Left lobe of liver (tissue), 2 donors: Measurements from ENCODE around the gene C19orf67. TPM values are rescaled to one million over a fixed set of nuclear protein-coding genes. Genes with fewer than 3 reads are reported as not detected.

ENCODE experiments used
- ATAC-seq: fragments of 200-7000 bp; cut with Tn5 transposase; one replicate; pipeline ENCODE4 v1.9.1; 2020; ENCODE audit warnings: mild to moderate bottlenecking, moderate library complexity
- DNase-seq: peaks from one replicate; pipeline ENCODE4 v3.0.0-alpha.2; 2020; ENCODE audit warnings: low spot score
- total RNA-seq: library from RNA; stranded (reverse); gene quantifications from one replicate; pipeline ENCODE4 v1.2.1, GENCODE V29; 2021
- donor health status: DM: no; HTN: no; CAD: no; lungs with moderate emphysema.
- donor health status: DM: no; HTN: yes; CAD: no.

The C19orf67 gene
- total RNA-seq, 1 donor from 2014 or later = not detected

DNA sequence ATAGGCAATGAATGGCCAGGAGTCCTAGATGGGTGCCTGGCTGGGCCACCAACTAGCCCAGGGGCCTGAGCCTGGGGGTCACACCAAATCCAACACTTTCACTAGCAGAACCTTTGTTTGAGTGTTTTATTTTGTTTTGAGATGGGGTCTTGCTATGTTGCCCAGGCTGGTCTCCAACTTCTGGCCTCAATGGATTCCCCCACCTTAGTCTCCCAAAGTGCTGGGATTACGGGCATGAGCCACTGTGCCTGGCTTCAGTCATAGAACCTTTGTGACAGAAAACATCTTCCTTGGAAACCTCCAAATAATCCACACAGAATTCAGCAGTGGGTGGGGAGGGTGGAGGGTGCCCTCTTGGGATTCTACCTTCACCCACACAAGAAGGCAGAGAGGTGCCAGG lies 25.9 kb upstream of the C19orf67 start:
- ATAC-seq = no peak
- DNase-seq = no peak

DNA sequence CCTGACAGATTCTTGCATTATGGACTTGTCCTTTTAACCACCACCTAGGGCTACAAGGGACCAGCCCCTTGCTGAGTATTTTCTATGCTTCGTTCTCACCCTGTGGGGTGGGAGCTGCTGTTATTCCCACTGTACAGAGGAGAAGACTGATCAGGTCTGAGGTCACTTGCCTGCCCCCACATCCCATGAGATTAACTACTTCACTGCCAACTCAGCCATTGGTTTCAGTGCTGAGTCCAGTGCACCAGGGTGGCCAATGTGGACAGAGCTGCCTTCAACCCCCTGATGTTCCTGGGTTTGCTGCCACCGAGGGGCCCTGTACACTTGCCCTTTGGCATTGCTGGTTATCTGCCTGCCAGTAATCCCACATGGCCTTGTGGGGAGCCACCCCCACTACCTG lies 25.1 kb upstream of the C19orf67 start:
- DNase-seq (no peak), ATAC-seq (no peak)

DNA sequence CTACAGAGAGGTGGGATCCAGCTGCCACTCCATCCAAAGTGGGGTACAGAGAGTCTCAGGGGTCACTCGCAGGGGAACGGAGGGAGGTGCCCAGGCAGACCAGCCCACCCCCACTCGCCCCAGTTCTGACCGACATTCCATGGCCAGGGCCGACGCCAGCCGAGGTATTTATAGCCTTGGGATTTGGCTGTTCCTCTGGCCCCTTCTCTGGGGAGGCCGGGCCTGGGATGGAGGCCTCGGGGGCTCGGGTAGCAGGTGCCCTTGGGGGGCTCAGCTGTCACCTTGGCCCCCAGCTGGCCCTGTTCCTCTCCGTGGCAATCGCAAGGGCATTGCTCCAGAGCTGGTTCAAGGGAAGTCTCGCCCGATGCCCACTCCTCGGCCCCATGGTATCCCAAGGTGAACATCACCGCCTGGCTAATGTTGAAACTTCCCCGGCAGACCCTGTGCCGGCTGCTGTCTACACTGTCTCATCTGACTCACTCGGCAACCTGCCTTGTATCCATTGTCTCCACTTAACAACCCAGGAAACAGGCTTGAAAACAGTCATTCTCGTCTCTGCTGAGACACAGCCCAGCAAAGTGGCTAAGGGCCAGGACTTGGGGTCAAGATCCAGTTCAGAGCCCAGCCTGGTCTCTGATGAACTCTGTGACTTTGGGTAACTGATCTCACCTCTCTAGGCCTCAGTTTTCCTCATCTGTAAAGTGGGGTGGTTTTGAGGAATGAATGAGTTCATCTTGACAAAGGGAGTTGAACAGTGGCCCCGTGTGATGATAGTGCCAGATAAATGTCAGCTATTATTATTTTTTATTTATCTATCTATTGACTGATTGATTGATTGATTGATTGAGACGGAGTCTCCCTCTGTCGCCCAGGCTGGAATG lies 22.2 kb upstream of the C19orf67 start:
- ATAC-seq (peak; percentile 27), DNase-seq (no peak)

DNA sequence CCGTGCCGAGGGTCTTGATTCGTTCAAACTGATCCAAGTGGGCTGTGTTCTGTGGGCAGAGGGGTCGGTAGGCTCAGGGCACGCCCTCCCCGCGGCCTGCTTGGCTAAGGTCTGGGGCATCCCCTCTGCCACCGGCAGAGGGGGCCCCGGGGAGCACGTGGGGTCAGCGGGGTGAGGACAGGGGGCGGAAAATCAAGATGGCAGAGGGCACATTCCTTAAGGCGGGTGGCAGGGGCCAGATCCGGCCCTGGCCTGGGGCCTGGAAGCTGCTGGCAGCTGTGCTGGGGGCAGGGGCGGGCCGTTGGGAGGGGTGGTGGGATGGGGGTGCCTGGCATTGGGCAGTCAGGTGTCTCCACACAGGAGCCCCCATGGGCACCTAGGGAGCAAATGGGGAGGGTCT lies 21.3 kb upstream of the C19orf67 start:
- no peak for ATAC-seq
- no peak for DNase-seq

DNA sequence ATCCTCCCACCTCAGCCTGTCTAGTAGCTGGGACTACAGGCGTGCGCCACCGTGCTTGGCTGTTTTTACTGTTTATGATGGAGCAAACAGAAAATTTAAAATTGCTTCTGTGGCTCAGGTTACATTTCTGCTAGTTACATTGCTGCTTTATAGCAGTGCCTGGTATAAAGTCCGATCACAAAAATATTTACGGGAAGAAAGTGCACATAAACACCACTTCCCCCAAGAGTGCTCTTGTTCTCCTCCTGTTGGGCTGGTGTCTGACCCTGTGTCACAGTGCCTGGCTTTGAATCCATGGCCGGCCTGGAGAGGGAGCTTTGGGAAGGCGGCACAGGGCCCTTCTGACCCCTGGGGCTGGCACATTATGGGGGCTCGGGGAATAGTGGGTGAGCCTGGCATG lies 20.1 kb upstream of the C19orf67 start:
- ATAC-seq = no peak
- no peak for DNase-seq

DNA sequence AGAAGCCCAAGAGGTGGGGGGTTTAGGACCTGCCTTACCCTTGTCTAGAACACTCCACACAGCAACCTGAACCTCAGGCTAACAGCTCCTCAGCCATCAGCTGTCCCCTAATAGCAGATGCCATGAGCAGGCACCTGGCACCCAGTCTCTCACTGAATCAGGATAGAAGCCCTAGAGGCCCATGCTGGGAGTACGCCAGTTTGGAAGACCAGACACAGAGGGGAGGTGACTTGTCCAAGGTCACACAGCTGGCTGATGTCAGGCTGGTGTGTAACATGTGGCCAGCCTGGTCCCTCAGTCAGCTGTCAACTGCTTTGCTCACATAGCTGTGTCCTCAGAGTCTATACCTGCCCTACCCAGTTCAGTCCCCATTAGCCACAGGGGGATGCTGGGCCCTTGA lies 17.7 kb upstream of the C19orf67 start:
- ATAC-seq = no peak
- no peak for DNase-seq

DNA sequence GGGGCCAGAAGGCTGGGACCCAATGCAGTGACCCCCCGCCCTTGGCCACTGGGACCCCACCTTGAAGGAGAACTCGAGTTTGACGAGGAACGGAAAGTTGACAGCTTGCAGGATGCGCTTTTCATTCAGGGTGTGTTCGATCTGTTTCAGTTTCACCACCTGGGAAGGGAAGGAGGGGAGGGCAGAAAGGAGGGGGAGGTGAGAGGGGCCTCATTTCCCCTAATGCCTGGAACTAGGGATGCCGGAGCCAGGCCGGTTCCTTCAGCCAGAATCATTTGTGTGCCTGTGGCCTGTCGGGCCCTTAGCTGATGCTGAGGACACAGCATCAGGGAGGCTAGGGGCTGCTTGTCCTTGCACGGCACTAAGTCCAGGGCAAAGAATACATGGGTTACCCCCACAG lies 17.2 kb upstream of the C19orf67 start:
- DNase-seq (no peak), ATAC-seq (no peak)

DNA sequence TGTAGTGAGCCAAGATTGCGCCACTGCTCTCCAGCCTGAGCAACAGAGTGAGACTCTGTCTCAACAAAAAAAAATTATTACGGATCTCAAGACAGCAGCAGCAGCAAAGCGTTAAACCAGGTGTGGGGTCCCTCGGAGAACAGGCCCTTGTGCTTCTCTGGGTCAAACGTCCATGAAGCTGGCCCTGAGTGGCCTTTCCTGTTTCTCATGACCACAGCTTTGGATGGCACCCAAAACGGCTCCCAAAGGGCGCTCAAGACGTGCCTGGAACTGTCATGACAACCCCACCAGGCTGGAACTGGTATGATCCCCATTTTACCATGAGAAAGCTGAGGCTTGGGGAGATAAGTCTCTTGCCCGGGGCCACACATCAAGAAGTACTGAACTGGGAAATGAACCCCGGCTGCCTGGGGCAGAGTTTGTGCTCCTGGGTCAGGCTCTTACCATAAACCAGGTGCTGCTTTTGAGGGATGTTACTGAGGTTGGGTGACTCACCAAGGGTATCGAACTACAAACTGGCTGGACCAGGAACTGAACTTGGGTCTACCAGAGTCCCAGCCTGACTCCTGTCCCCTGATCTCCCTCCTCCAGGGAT lies 16.6 kb upstream of the C19orf67 start:
- DNase-seq = no peak
- no peak for ATAC-seq

DNA sequence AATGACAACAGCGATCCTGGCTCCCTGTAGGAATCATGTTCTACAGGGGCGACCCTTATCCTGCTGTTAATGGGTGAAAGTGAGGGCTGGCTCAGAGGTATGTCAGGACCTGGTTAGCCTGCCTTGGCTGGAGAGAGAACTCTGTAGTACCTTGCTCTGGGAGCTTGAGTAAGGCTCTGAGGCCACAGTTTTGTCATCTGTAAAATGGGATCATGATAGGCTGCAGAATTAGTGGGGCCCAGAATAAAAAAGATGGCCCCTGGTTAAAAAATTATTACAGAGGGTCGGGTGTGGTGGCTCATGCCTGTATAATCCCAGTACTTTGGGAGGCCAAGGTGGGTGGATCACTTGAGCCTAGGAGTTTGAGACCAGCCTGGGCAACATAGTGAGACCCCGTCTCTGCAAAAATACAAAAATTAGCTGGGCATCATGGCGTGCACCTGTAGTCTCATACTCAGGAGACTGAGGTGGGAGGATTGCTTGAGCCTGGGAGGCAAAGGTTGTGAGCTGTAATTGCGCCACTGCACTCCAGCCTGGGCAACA lies 15.5 kb upstream of the C19orf67 start:
- ATAC-seq = no peak
- DNase-seq = no peak

DNA sequence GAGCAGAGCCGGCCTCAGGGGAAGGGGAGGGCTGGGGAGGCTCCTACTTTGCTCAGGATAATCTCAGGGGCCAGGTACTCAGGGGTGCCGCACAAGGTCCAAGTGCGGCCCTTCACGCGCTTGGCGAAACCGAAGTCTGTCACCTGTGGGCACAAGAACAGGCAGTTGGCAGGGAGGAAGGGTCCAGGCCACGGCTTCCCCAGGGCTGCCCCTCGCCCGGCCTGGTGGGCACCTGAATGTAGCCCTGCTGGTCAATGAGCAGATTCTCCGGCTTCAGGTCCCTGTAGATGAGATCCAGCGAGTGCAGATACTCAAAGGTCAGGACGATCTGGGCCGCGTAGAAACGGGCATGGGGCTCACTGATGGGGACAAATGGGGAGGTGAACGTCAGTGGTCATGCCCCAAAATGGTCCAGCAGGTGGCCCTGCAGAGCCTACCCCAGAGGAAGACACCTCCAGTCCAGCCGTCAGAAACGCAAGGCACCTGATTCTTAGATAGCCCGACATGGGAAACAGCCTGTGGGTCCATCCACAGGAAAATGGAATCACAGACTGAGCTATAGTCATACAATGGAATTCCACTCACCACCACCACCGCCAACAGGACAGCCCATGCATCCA lies 12.1 kb upstream of the C19orf67 start:
- peak; percentile 62 for ATAC-seq
- no peak for DNase-seq

DNA sequence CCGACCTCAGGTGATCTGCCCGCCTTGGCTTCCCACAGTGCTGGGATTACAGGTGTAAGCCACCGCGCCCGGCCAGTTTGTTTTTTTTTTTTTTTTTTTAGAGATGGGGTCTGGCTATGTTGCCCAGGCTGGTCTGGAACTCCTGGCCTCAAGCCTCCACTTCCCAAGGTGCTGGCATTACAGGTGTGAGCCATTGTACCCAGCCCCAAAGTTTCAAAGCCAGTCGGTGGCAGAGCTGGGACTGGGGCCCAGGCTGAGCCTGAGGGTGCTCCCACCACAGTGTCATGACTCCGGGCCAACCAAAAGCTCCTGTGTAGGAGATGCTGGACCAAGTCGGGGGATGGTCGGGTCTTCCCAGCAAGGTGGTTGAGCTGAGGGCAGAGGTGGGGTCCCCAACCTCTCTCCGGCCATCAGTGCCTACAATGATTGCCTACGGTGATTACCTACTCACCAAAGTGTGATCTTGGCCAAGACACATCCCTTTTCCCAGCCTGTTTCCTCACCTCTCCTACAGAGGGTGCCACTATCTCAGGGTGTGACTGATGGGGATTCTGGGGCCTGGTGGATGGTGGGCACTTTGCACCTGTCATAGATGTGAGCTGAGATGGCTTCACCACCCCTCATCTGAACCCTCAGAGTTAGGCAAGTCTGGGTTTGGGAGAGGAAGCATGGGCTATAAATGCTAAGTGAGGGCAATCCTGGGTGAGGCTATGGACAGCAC lies 10.8 kb upstream of the C19orf67 start:
- DNase-seq (no peak), ATAC-seq (peak; percentile 45)

DNA sequence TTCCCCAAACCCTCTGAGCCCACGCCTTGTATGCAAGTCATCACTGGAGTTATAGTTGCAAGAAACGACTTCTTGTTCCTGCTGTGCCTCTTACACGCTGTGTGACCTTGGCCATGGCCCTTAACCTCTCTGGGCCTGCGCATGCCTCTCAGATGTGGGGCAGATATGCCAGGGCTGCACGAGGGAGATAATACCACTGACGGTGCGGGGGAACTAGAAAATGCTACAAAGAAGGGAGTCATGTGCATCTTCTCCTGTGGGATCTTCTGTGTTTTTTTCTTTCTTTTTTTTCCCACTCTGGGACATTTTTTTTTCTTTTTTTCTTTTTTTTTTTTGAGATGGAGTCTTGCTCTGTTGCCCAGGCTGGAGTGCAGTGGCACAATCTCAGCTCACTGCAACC lies 9.3 kb upstream of the C19orf67 start:
- no peak for DNase-seq
- ATAC-seq = no peak

DNA sequence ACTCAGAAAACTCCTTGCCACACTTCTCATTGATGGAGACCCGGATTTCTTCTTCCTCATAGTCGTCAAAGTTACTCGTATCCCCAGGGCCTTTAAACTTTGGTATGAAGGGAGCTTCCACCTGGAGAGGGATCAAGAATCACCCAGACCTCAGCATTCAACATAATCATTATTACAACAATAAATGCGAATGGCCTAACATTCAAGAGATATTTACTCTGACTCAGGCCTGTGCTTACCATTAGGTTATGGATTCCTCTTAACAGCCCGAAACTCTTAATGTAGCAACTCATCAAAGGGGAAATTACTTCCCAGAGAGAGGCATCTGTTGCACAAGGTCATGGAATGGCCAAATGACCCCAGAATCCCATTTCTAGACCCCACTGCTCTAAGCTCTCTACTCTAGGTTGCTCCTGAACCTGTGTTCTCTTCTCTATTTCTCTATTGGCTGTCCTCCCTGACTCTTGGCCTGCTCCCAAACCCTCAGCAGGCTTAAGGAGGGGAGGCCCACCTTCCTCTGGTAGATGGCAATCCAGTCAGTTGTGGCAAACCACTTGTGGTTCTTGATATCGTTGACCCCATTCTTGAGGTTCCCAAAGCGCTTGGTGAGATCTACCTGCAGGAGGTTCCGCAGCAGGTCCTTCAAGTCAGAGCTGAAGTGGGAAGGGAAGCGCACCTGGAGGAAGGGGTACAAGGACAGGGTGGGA lies 7.7 kb upstream of the C19orf67 start:
- DNase-seq = no peak
- ATAC-seq = no peak

DNA sequence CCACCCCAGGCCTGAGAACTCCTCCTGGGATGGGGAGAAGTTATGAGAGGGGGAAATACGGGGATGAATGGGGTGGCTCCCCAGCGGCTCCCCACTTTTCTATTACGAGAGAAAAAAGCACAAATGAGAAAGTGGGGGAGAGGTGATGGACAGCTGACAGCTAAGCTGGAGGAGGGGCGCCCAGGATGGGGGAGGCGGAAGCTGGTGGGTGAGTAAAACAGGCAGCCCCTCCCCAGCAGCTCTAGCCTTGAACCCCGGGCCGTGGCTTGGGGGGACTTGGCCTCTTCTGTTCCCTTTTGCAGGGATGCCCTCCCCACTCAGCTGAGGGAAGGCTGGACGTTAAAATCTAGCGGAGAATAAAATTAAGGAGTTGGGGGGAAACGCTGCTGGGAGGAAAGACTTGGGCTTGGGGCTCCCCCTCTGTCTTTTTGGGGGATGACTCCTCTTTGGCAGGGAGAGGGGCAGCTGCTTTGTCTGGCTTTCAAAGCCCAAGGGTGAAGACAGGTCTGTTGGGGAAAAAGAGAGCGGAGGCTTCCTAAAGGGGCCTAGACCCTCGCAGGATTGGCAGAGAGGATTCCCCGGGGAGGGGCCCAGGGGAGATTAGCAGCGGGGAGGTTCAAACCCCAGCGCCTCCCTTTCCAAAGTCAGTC lies 6.4 kb upstream of the C19orf67 start:
- no peak for ATAC-seq
- no peak for DNase-seq

DNA sequence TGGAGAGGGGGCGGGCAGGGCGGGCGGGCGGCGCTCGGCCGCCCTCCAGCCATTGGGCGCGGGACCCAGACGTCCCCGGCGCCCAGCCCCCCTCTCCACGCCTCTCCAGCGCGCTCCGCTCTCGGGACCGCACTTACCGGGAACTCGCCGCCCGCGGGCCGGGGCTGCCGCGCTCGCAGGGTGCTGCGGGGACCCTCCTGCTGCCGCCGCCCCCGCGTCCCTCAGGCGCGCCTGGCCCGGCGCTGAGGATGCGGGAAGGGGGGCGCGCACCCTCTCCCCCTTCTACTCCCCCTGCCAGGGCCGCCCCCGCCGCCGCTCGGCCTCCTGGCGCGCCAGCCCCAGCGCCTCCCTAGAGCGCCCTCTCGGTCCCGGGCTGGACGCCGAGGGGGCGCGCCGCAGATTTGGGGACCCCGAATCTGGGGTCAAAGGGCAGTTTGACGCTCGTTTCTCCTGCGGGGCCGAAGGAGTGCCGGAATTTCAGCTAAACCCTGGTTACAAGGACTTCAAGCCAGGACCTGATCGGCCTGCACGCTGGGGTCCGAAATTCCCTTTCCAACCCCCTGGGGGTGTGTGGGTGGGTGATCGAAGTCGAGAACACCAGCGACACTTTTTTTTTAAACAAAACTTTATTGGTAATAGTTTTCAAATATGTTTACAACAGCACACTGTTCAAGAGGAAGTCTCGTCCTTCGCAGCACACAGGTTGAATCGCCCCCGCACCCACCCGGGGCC lies 5.7 kb upstream of the C19orf67 start:
- DNase-seq (peak; percentile 86), ATAC-seq (peak; percentile 87)

DNA sequence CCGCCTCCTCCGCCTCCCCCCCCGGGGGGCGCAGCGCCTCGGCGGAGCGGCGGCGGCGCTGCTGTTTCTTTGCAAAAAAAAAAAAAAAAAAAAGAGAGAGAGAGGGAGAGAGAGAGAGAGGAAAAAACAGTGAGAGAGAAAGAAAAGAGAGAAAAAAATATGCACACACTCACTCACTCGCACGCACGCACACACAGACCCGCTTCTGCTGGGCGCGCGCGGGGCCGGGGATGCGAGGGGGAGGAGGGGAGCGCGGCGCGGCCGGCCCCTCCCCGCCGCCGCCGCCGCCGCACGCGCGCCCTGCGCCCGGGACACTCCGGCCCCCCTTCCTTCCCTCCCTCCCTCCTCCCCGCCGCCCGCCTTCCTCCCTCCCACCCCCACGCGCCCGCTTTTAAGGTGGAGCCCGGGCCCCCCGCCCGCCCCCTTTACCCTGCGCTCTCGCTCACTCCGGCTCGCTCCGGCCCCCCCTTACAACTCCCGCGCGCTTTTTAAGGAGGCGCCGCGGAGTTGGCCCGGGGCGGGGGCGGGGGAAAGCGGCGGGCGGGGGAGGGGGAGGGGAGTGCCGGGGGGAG lies 5.0 kb upstream of the C19orf67 start, which contains the start of gene SAMD1:
SAMD1 (minus strand) TSS at position 243 of the 572 bp plus-strand sequence.
- DNase-seq (peak; percentile 90), ATAC-seq (peak; percentile 72)

DNA sequence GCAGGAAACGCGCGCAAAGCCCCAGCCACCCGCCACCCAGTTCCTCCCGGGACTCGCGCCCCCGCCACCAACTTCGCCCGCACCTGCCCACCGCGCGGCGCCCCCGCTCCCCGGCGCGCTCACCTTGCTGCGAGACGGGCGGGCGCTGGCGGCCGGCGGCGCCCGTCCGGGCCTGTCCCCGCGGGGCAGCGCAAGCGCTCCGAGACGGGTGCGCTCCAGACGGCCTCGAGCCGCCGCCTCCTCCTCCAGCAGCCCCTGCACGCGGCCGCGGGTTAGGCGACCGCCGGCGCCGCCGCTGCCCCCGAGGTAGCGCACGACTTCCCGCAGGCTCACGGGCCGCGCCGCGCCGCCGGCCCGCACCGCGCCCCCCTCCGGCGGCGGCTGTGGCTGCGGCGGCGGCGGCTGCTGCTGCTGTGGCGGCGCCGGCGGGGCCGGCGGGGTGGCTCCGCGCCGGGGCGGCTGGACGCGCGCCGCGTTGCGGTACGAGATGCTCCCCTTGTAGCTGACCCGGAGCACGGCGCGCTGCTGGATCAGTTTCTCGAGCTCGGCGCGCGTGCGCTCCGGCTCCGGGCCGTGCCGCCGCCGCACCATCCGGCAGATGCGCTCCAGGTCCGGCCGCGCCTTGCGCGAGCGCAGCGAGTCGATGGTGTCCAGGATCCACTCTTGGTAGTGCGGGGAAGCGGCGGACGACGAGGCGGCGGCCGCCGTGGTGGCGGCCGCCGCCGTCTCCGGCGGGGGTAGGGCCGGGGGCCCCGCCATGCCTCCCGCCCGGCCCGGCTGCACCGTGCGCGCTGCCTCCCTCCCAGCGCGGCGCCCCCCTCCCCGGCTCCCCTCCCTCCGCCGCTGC lies 4.3 kb upstream of the C19orf67 start:
- DNase-seq (peak; percentile 62), ATAC-seq (peak; percentile 16)

DNA sequence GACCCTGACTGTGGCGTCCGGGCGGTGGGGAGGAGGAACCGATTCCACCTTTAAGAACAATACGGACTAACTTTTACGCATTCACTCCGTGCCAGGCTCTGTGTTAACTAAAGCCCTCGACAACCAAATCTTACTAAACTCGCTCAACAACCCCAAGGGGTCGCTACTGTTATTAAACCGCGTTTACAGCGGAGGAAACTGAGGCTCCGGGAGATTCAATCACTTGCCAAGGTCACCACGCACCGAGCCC lies 3.8 kb upstream of the C19orf67 start:
- no peak for DNase-seq

More for the DNA sequence above, 3.8 kb upstream of the C19orf67 start:
- ATAC-seq = no peak
